Neural progenitor cell (in vitro differentiated cells): ENCODE measurements around the gene SKAP2.

ENCODE experiments used
- EZH2 ChIP-seq: fragments of 200-600 bp; sonication (generic); IDR thresholded peaks from 2 replicates; pipeline ENCODE4 v1.6.1; 2017; ENCODE audit warnings: antibody characterized with exemption, mild to moderate bottlenecking, moderate library complexity
- EZH2phosphoT487 ChIP-seq: fragments of 200-600 bp; sonication (generic); IDR thresholded peaks from 2 replicates; pipeline ENCODE4 v1.6.1; 2017; ENCODE audit warnings: antibody characterized with exemption
- TF ChIP-seq, protein P1 (sequence below): fragments of 200-600 bp; sonication (generic); IDR thresholded peaks from 2 replicates; pipeline ENCODE4 v1.5.1; 2017; ENCODE audit warnings: antibody characterized with exemption, mild to moderate bottlenecking

DNA sequence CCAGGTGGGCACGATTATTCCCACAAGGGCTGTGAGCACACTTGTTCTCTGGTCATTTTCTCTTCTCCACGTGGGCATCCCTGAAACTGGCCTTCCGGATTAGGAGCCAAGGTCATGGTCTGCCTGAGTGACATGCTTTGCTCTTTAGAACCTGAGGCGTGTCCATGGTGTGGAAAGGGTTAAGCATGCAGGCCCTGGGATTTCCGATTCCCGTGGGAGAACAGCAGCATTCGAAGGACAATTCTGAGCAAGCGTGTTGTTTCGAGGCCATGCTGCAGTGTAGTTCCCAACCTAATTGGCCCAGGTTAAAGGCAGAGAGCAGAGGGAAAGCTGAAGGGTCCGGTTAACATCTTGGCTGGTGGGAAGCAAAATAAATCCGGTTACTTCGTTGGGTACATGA is 245.9 kb downstream of the SKAP2 start:
- TF ChIP-seq, protein P1, sequence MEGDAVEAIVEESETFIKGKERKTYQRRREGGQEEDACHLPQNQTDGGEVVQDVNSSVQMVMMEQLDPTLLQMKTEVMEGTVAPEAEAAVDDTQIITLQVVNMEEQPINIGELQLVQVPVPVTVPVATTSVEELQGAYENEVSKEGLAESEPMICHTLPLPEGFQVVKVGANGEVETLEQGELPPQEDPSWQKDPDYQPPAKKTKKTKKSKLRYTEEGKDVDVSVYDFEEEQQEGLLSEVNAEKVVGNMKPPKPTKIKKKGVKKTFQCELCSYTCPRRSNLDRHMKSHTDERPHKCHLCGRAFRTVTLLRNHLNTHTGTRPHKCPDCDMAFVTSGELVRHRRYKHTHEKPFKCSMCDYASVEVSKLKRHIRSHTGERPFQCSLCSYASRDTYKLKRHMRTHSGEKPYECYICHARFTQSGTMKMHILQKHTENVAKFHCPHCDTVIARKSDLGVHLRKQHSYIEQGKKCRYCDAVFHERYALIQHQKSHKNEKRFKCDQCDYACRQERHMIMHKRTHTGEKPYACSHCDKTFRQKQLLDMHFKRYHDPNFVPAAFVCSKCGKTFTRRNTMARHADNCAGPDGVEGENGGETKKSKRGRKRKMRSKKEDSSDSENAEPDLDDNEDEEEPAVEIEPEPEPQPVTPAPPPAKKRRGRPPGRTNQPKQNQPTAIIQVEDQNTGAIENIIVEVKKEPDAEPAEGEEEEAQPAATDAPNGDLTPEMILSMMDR, result no peak
- TF ChIP-seq EZH2phosphoT487 (no peak), EZH2 (no peak)
